ENCODE measurements around the gene FOCAD. TPM values are rescaled to one million over a fixed set of nuclear protein-coding genes. Genes with fewer than 3 reads are reported as not detected.

The FOCAD gene
- total RNA-seq, 1 donor from 2014 or later = 28.7 TPM

DNA sequence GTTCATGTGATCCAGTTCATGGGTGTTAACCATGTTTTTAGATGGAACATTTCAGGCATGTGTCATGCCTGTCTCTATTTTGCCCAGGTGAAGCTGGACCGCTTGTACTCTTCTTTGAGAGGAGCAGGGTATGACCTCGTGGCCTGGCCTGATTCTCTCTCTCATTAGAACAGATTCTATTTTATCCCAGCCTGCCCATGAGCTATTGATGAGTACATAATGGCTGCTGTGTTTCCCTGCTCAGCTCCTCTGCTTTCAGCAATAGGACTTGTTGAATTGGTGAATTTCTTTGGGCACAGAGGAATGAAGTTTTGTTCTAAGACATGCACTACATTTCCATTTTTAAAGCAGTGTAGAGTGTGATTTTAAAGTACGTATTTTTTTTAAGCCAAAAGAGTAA is 261.2 kb downstream of the FOCAD start:
- no peak overlapping the region for H3K27ac Mint-ChIP-seq (ENCODE audit: unreplicated experiment)
- DNase-seq (ENCODE audit: low spot score) = no peak
- H3K4me1 Mint-ChIP-seq (ENCODE audit: low read depth) = peaks cover 3% of the 10 kb centered on the region
- peaks cover 2% of the 10 kb centered on the region for H3K36me3 Mint-ChIP-seq (ENCODE audit: low read depth)
- H3K27me3 Mint-ChIP-seq (ENCODE audit: low read depth) = no peaks in the 10 kb centered on the region
- no peak overlapping the region for H3K4me3 Mint-ChIP-seq (ENCODE audit: unreplicated experiment)
- TF ChIP-seq, protein P1, sequence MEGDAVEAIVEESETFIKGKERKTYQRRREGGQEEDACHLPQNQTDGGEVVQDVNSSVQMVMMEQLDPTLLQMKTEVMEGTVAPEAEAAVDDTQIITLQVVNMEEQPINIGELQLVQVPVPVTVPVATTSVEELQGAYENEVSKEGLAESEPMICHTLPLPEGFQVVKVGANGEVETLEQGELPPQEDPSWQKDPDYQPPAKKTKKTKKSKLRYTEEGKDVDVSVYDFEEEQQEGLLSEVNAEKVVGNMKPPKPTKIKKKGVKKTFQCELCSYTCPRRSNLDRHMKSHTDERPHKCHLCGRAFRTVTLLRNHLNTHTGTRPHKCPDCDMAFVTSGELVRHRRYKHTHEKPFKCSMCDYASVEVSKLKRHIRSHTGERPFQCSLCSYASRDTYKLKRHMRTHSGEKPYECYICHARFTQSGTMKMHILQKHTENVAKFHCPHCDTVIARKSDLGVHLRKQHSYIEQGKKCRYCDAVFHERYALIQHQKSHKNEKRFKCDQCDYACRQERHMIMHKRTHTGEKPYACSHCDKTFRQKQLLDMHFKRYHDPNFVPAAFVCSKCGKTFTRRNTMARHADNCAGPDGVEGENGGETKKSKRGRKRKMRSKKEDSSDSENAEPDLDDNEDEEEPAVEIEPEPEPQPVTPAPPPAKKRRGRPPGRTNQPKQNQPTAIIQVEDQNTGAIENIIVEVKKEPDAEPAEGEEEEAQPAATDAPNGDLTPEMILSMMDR (IDR thresholded peaks at IDR 0.05) = no peak
- H3K9me3 Mint-ChIP-seq (ENCODE audit: low read depth) = no peaks in the 10 kb centered on the region

DNA sequence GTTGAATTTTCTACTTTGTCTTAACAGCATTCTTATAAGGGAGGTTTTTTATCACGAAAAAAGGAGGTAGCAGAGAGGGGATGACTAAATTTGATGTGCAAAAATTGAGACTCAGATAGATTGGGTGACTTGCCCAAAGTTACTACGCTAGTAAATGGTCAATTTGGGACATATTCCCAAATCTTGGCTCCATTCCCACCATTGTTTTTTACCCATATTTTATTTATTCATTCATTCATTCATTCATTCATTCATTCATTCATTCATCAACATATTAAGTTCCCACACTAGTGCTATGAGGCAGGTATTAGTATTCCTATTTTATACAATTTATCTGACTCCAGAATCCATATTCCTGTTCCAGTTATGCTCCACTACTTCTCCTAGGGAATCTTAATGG is 261.8 kb downstream of the FOCAD start:
- Mint-ChIP-seq H3K9me3 (ENCODE audit: low read depth) (no peaks in the 10 kb centered on the region), H3K4me3 (ENCODE audit: unreplicated experiment) (no peak overlapping the region), H3K36me3 (ENCODE audit: low read depth) (peaks cover 4% of the 10 kb centered on the region), H3K4me1 (ENCODE audit: low read depth) (peaks cover 2% of the 10 kb centered on the region), H3K27ac (ENCODE audit: unreplicated experiment) (no peak overlapping the region), H3K27me3 (ENCODE audit: low read depth) (no peaks in the 10 kb centered on the region)
- TF ChIP-seq, protein P1 (IDR thresholded peaks at IDR 0.05) = no peak
- no peak for DNase-seq (ENCODE audit: low spot score)

DNA sequence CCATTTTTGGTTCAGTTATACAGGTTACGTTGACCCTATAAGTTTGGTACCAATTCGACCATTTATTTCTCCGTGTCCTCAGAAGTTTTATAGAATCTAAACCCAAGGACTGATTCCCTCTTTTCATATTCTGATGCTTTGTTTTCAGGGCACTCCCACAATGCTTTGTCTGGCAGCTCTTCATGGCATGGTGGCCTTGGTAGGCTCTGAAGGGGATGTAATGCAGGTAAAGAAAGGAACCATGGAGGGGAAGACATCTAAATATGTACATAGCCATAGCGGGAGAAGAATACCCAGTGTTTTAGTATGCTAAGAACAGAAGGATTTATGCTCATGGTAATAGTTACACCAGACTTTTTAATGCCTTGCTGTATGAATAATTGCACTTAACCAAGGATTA is 264.6 kb downstream of the FOCAD start:
- Mint-ChIP-seq H3K27ac (ENCODE audit: unreplicated experiment) (no peak overlapping the region), H3K9me3 (ENCODE audit: low read depth) (no peaks in the 10 kb centered on the region), H3K36me3 (ENCODE audit: low read depth) (peaks cover 17% of the 10 kb centered on the region), H3K27me3 (ENCODE audit: low read depth) (no peaks in the 10 kb centered on the region), H3K4me1 (ENCODE audit: low read depth) (peaks cover 6% of the 10 kb centered on the region), H3K4me3 (ENCODE audit: unreplicated experiment) (no peak overlapping the region)
- no peak for DNase-seq (ENCODE audit: low spot score)
- TF ChIP-seq, protein P1 (IDR thresholded peaks at IDR 0.05) = no peak

DNA sequence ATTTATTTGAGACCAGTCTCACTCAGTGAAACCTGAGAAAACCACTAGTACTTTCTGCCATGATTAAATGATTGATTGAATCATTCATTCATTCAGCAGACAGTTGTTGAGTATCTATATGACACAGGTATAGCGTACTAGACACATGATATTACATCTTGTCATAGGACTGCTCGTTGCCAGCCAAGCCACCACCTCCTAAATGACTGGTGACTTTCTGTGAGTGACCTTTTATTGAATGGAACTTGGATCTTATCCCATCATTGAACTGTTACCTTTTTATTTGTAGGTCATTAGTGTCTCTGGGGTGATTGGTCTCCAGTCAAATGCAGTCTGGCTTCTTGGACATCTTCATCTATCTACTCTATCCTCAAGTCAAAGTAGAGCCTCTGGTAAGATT is 266.6 kb downstream of the FOCAD start:
- Mint-ChIP-seq H3K27me3 (ENCODE audit: low read depth) (no peaks in the 10 kb centered on the region), H3K36me3 (ENCODE audit: low read depth) (peaks cover 17% of the 10 kb centered on the region), H3K27ac (ENCODE audit: unreplicated experiment) (no peak overlapping the region), H3K4me3 (ENCODE audit: unreplicated experiment) (no peak overlapping the region), H3K9me3 (ENCODE audit: low read depth) (no peaks in the 10 kb centered on the region), H3K4me1 (ENCODE audit: low read depth) (peaks cover 13% of the 10 kb centered on the region)
- no peak for DNase-seq (ENCODE audit: low spot score)
- TF ChIP-seq, protein P1 (IDR thresholded peaks at IDR 0.05) = no peak

DNA sequence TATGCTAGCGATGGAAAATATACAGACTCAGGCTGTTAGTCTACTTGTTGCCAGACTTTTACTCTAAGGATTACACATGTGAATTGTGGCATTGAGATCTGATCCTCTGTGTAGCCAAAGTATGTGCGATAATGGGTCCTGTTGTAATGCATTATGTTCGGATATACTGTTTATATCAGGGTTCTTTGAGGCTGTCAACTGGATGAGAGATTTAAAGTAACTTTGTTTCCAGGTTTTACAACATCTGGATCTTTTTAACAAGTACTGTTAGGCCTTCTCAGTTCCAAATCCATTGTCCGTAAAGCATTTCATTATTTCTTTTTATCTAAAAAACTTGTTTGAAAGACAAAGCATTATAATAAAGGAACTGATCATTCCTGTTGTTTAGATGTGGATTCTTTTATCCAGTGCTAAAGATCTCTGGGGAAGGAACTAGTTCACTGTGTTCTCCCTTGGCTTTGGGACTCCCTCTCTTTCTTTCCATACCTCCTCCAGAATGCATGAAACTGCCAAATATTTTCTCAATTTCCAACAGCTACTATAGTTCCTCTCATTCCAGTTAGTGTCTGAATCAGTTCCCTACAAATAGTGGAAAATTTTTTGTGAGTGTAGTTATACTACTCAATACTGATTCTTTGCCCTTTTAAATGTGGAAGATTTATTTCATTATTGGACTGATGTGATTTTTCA is 278.6 kb downstream of the FOCAD start:
- Mint-ChIP-seq H3K27me3 (ENCODE audit: low read depth) (no peaks in the 10 kb centered on the region), H3K4me1 (ENCODE audit: low read depth) (peaks cover 8% of the 10 kb centered on the region)
- TF ChIP-seq, protein P1 (IDR thresholded peaks at IDR 0.05) = no peak

More for the DNA sequence above, 278.6 kb downstream of the FOCAD start:
- Mint-ChIP-seq H3K27ac (ENCODE audit: unreplicated experiment) (peak overlapping the region; percentile 34), H3K36me3 (ENCODE audit: low read depth) (peaks cover 3% of the 10 kb centered on the region), H3K9me3 (ENCODE audit: low read depth) (peaks cover 4% of the 10 kb centered on the region), H3K4me3 (ENCODE audit: unreplicated experiment) (no peak overlapping the region)
- DNase-seq (ENCODE audit: low spot score) = no peak

Data from chondrocyte (in vitro differentiated cells).